HG02981 (cell line): Measurements from ENCODE around the gene ZNF431.
"Not testable (repeated sequence)": the region's sequence is repeated elsewhere in the genome, so short reads cannot be mapped to it uniquely, and the experiment has no call there.

Source experiments
- ATAC-seq: cut with Tn5 transposase; IDR thresholded peaks from one replicate; pipeline ENCODE4 v1.9.1; 2021; ENCODE audit warnings: mild to moderate bottlenecking, moderate library complexity; ENCODE audit not compliant: unreplicated experiment

ZNF431 gene

DNA sequence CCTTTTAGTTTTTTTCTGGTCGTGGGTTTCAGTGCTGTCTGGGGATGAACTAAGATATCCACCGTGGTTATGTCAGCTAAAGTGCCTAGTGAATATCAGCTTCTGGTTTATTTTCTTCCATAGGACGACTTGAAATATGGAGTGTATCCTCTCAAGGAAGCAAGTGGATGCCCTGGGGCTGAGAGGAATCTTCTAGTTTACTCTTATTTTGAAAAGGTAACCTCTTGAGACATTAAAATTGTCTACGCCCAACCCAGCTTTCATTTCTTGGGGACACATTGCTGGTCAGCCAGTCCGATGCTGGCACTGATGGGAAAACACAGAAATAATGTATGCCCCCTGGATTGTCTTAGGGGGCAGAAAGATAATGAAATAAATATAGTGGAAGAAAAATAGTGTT is 1.6 kb downstream of the ZNF431 start:
- no peak for ATAC-seq

DNA sequence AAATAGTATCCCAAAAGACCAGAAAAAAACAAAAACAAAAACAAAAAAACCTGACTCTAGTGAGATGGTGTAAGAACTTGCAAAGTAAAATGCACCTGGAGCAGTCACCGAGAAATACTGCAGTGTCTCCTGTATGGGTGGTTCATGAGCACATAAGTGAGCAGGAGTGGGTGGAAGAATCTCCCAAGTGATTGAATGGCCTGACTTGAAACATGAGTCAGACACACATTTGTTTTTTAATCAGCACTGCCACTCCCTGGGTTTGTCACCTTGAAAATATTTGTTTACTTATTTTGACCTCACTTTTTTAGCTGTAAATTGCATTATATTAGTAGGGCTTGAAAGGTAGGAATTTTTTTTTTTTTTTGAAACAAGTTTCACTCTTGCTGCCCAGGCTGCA is 2.0 kb downstream of the ZNF431 start:
- no peak for ATAC-seq

DNA sequence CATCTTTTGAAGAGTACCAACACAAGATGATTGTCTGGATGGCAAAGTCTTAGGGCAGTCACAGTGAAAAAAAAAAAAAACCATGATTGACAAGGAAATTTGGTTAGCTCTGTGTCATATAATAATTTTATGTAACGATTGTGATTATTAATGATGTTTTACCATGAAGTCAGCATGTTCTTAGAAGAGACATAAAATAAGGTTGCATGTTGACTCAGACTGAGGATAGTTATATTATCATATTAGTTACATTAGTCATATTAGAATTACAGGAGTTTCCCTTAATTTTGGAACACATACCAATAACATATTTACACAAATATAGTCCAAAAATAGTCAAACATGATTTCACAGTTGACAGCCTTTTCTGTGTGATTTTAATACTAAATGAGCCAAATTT is 5.7 kb downstream of the ZNF431 start:
- ATAC-seq = no peak

DNA sequence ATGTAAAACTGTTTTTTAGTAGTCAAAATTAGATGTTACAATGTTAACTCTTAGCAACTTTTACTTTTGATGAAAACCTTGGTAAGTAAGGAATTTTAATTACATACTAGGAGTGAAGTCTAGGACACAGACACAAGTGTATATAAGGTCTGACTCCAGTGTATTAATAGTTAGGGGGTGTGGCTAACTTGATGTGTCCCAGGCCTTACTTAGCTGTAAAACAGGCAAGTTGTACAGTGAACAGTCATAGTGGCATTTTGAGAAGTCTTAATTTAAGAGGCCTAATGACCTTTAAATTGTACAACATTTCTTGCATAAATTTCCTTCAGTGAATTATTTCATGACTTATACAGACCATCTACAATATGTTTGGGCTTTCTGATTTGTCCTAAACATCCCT is 6.8 kb downstream of the ZNF431 start:
- no peak for ATAC-seq

DNA sequence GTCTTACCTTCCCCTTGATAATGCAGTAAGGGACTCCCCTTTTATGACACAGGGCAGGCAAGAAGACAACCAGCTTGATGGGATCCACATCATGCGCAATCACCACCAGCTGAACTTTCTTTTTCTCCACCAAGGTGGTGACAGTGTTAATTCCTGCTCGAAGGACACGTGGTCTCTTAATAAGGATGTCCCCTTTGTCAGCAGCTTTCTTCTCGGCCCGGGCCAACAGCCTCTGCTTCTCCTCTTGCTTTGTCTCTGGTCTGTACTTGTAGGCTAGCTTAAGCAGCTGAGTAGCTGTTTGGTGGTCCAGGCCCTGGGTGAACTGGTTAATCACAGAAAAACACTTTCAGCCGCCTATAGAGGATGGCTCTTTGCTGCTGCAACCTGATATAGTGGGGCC is 8.0 kb downstream of the ZNF431 start:
- no peak for ATAC-seq

DNA sequence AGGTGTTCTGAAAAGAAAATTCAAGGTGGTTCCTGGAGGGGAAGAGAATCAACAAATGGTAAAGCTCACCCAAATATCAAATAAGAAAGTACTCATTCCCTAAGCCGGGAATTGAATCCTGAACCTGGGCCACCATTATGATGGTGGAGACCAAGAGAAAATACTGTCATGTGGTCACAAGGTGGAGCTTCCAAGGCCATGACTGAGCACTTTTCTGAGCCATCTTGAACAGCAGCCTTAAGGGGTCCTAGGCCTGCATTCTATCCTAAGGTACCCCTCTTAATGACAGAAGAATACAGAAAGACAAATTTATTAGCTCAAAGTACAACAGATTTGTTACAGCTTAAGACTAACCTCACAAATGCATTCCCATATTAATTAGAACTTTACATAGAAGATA is 9.6 kb downstream of the ZNF431 start:
- no peak for ATAC-seq

DNA sequence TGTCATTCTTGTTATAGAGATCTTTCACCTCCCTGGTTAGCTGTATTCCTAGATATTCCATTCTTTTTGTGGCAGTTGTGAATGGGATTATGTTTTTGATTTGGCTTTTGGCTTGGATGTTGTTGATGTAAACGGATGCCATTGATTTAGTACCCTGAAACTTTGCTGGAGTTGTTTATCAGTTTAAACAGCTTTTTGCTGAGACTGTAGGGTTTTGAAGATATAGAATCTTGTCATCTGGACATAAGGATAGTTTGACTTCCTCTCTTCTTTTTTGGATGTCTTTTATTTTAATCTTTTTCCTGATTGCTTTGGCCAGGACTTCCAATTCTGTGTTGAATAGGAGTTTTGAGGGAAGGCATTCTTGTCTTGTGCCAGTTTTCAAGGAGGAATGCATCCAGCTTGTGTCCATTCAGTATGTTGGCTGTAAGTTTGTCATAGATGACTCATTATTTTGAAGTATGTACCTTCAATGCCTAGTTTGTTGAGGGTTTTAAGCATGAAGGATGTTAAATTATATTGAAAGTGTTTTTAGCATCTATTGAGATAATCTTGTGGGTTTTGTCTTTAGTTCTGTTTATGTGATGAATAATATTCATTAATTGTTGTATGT is 16.8 kb downstream of the ZNF431 start:
- no peak for ATAC-seq

DNA sequence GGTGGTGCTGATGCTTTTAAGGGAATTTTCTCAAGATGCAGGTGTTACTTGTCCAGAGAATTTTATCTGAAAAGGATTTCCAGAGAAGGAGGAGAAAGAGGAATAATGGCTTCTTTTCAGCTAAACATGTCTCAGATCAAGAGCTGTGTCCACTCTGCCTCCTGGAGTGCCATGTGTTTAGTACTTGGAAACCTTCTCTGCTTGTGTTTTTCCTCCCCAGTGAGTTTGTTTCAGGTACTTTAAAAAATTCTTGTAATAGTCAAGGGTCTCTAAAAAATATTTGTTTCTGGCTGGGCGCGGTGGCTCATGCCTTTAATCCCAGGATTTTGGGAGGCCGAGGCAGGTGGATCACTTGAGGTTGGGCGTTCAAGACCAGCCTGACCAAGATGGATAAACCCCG is 22.7 kb downstream of the ZNF431 start:
- no peak for ATAC-seq

DNA sequence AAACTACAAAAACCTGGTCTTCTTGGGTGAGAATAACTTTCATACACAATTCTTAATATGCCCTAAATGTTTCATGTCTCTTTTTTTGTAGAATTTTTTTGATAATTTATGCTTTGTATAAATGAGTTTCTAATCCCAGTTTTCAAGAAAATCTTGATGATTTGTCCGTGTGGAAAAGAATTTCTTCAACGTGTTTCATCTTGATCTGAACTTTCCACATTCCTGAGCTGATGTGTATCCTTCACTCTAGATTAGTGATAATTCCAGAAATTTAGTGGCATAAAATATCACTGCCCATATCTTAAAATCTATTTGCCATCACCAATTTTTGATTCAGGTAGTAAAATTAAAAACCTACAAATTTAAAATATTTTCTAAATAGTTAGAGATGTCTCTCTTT is 24.6 kb downstream of the ZNF431 start:
- no peak for ATAC-seq

DNA sequence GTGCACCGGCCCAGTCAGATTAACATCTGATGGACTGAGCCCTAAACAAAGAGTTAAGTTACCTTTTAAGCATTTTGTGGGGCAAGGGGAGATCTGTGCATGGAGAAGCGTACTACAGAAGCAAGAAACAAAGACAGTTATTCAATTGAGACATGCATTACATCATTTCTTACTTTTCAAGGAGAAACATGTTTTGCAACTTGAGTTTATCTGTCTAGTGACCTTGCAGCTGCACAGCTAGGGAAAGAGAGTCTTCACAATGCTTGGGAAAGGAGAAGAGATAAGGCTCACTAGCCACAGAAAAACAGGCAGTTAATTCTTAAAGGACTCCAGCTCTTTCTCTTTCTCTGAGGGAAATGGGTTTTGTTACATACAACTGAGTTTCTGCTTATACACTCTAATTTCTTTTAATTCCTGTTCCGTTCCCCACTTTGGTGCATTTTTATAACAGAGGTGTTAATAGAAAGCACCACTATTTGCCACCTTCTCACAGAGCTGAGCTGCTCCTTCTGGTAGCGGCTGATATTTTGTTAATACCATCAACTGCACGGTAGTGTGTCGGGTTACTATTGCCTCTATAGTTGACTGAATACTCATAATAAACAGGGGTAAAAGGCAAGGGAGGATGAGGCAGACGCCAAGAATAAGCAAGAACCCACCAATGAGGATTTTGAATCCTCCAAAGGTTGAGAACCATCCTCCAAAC is 55.9 kb downstream of the ZNF431 start:
- ATAC-seq = no peak

DNA sequence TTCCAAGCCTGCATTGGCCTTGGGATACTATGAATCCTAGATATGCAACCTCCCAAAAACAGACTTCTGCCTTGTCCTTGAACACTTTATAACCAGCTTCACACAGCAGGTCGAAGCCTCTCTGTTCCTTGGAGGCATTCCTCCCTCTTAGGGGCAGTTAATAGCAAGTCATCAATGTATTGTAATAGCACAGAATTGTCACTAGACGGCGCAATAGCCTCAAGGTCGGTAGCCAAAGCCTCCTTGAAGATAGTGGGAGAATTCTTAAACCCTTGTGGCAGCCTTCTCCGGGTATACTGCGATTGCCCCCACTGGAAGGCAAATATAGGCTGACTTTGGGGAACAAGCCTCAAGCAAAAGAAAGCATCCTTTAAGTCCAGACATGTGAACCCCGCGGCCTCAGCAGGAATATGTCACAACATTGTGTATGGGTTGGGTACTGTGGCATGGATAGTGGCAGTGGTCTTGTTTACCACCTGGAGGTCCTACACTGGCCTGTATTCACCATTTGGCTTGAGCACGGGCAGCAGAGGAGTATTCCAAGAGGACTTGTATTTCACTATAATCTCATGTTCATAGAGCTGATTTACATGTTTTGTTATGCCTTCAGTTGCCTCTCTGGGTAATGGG is 61.1 kb downstream of the ZNF431 start:
- no peak for ATAC-seq

DNA sequence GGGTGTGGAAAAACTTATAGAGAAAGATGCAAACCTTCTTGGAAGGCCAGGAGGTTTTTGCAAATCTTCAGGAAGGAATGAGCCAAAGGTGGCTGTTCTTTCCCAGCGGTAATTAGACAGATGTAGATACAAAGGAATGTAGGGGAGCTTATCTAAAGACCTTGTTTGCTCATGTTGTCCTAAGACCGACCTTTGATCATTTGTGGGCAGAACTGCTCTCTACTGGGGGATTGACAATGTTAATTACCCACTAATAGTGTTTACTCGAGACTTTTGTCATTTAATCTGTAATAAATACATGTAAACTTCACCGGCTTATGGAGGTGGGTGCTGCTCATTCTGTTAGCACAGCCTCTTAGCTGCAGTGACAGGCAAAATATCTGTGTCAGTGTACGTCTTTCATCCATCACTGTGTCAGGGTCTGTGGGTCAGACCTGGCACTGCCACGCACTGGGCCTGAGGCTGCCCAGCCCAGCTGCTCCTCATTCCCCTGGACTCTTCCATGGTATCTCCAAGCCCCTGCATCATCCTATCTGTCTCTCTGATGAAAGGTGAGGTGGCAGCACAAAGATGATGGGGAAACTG is 68.3 kb downstream of the ZNF431 start:
- ATAC-seq = no peak

DNA sequence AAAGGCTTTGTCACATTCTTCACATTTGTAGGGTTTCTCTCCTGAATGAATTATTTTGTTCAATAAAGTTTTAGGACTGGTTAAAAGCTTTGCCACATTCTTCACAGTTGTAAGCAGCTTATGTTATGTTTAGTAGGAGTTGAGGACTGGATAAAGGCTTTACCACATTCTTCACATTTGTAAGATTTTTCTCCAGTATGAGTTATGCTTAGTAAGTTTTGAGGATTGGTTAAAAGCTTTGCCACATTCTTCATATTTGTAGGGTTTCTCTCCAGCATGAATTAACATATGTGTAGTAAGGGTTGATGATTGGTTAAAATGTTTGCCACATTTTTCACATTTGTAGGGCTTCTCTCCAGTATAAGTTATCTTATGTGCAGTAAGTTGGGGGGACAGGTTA is 79.9 kb downstream of the ZNF431 start:
- no peak for ATAC-seq

DNA sequence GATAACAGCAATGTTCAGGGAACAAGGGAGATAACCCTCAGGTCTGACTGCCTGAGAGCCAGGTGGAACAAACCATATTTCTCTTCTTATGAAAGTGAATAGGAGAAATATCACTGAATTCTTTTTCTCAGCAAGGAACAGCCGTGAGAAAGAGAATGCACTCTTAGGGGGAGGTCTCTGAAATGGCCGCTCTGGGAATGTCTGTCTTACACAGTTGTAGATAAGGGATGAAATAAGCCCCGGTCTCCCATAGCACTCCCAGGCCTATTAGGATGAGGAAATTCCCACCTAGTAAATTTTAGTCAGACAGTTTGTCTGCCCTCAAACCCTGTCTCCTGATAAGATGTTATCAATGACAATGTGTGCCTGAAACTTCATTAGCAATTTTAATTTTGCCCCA is 88.1 kb downstream of the ZNF431 start:
- not testable (repeated sequence) for ATAC-seq

DNA sequence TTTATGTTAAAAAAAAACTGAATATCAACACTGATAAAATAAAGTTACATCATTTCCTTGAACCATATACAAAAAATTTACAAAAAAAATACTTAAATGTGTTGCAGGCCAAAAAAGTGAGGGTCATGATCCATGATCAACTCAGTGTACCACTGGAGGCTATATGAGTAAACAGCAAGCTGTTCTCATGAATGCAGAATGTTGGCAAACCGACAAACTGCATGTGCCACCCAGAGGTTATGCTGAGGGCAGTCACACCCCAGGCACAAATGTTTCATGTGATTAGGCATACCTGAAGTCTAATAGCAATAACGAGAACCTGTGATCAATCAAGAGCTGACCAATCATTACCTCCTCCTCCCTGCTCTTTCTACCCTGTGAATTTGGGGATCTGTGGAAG is 91.9 kb downstream of the ZNF431 start:
- ATAC-seq = no peak

DNA sequence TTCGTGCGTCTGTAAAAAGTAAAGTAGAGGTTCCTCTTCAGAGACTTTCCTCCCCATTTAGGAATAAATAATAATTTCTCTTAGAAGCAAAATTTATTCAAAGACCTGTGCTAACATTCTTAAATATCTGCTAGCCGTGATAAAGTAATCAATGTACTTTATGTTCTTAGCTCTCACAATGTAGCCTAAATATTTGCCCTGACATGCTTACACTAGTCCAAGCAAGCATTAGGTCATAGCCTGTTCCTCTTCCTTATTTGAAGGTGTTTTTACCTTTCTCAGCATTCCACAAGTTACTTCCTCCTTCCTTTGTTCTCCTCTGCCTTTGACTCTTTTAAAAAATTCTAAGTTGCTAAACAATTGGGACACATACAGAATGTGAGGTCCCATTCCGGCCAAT is 94.9 kb downstream of the ZNF431 start:
- not testable (repeated sequence) for ATAC-seq

DNA sequence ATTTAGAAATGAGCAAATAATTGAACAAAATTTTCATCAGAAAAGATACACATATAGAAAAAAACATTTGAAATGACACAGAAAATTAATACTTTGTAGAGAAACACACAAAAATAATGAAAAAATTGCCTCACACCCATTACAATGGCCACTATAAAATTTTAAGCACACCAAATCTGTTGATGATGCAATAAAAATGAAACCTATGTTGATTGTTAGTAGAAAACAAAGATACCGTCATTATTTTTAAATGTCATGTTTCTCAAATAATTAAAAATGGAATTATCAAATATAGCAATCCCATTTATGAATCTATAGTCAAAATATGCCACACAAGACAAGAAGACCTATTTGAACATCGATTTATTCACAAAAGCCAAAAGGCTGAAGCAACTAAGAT is 96.8 kb downstream of the ZNF431 start:
- no peak for ATAC-seq
